DOHH2 (cell line): ENCODE results near the gene RAB29.

Experiments used
- H3F3A ChIP-seq: fragments of 200-600 bp; sonication (generic), shearing (Covaris generic); 2 replicates; pipeline ENCODE4 v1.6.0; 2016; ENCODE audit warnings: antibody characterized with exemption, mild to moderate bottlenecking; ENCODE audit not compliant: control insufficient read depth, insufficient read depth
- H3K27ac ChIP-seq: fragments of 200-600 bp; sonication (generic); 2 replicates; pipeline ENCODE4 v1.5.1; 2014; ENCODE audit warnings: low read depth, mild to moderate bottlenecking, low read length, moderate library complexity
- H3K27me3 ChIP-seq: fragments of 200-600 bp; sonication (generic); 2 replicates; pipeline ENCODE4 v1.6.1; 2014; ENCODE audit warnings: mild to moderate bottlenecking, low read length, mixed read lengths; ENCODE audit not compliant: control insufficient read depth
- H3K36me3 ChIP-seq: fragments of 200-600 bp; sonication (generic); 2 replicates; pipeline ENCODE4 v1.6.1; 2014; ENCODE audit warnings: mild to moderate bottlenecking, low read length, moderate library complexity, mixed read lengths; ENCODE audit not compliant: control insufficient read depth
- H3K4me1 ChIP-seq: fragments of 200-600 bp; sonication (generic); 2 replicates; pipeline ENCODE4 v1.6.1; 2014; ENCODE audit warnings: mild to moderate bottlenecking, low read length, mixed read lengths; ENCODE audit not compliant: control insufficient read depth
- H3K4me2 ChIP-seq: fragments of 200-600 bp; sonication (generic); 2 replicates; pipeline ENCODE4 v1.6.0; 2014; ENCODE audit warnings: mild to moderate bottlenecking, low read length, moderate library complexity
- H3K4me3 ChIP-seq: fragments of 200-600 bp; sonication (generic); 2 replicates; pipeline ENCODE4 v1.5.1; 2014; ENCODE audit warnings: mild to moderate bottlenecking, low read length, mixed read lengths
- H3K79me2 ChIP-seq: fragments of 200-600 bp; sonication (generic); 2 replicates; pipeline ENCODE4 v1.6.1; 2014; ENCODE audit warnings: mild to moderate bottlenecking, low read length, mixed read lengths; ENCODE audit not compliant: control insufficient read depth
- H3K9me2 ChIP-seq: fragments of 200-600 bp; sonication (generic); replicated peaks from 2 replicates; pipeline ENCODE4 v1.6.1; 2014; ENCODE audit warnings: mild to moderate bottlenecking, low read length, mixed read lengths; ENCODE audit not compliant: control insufficient read depth
- H3K9me3 ChIP-seq: fragments of 200-600 bp; sonication (generic); 2 replicates; pipeline ENCODE4 v1.6.1; 2014; ENCODE audit warnings: antibody characterized with exemption, low read length, mixed read lengths; ENCODE audit not compliant: control insufficient read depth, insufficient read depth
- H4K20me1 ChIP-seq: fragments of 200-600 bp; sonication (generic); 2 replicates; pipeline ENCODE4 v1.6.0; 2014; ENCODE audit warnings: low read depth, mild to moderate bottlenecking, antibody characterized with exemption, low read length, moderate library complexity; ENCODE audit not compliant: control insufficient read depth, insufficient read depth
- EZH2phosphoT487 ChIP-seq: fragments of 200-600 bp; sonication (generic); IDR thresholded peaks from 2 replicates; pipeline ENCODE4 v1.6.1; 2017; ENCODE audit warnings: borderline replicate concordance, mild to moderate bottlenecking, antibody characterized with exemption, low read length, moderate library complexity, mixed read lengths
- TF ChIP-seq, protein P1 (sequence below): fragments of 200-600 bp; sonication (generic); IDR thresholded peaks from one replicate; pipeline ENCODE4 v1.5.1; 2014; ENCODE audit warnings: antibody characterized with exemption, mild to moderate bottlenecking, low read depth, low read length; ENCODE audit not compliant: poor library complexity, severe bottlenecking

The RAB29 gene

DNA sequence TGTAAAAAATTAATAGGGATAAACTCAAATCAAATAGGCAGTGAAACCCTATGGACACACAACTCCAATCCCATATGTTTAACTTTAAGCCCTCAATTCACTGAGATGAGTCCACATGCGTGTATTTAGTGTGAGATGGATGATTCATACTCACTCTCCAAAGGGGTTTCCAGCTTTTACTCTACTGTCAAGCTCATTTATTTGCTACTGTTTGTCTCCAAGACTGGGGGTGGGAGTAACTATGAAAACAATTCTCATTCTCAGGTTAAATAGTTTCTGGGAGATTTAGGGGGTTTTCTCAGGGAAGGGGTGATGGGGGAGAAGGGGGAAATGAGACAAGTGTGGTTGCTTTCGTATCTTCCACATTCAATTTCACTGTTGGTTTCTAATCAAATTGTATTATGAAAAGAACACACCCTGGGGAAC lies 2.7 kb downstream of the RAB29 start:
- Histone ChIP-seq H3K4me3 (no peak overlapping the region), H3F3A (0 out of 2 replicates have a peak, but pooled peaks cover 2% of the 10 kb centered on the region), H3K9me3 (no peaks in the 10 kb centered on the region), H3K4me1 (peaks cover 13% of the 10 kb centered on the region), H3K4me2 (no peak overlapping the region), H4K20me1 (no peaks in the 10 kb centered on the region), H3K79me2 (no peaks in the 10 kb centered on the region), H3K9me2 (no peaks in the 10 kb centered on the region), H3K27ac (no peak overlapping the region), H3K36me3 (no peaks in the 10 kb centered on the region), H3K27me3 (peaks cover 4% of the 10 kb centered on the region; the same call in 1 of the 2 replicates)
- no peak for TF ChIP-seq EZH2phosphoT487
- TF ChIP-seq, protein P1, sequence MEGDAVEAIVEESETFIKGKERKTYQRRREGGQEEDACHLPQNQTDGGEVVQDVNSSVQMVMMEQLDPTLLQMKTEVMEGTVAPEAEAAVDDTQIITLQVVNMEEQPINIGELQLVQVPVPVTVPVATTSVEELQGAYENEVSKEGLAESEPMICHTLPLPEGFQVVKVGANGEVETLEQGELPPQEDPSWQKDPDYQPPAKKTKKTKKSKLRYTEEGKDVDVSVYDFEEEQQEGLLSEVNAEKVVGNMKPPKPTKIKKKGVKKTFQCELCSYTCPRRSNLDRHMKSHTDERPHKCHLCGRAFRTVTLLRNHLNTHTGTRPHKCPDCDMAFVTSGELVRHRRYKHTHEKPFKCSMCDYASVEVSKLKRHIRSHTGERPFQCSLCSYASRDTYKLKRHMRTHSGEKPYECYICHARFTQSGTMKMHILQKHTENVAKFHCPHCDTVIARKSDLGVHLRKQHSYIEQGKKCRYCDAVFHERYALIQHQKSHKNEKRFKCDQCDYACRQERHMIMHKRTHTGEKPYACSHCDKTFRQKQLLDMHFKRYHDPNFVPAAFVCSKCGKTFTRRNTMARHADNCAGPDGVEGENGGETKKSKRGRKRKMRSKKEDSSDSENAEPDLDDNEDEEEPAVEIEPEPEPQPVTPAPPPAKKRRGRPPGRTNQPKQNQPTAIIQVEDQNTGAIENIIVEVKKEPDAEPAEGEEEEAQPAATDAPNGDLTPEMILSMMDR, result no peak

DNA sequence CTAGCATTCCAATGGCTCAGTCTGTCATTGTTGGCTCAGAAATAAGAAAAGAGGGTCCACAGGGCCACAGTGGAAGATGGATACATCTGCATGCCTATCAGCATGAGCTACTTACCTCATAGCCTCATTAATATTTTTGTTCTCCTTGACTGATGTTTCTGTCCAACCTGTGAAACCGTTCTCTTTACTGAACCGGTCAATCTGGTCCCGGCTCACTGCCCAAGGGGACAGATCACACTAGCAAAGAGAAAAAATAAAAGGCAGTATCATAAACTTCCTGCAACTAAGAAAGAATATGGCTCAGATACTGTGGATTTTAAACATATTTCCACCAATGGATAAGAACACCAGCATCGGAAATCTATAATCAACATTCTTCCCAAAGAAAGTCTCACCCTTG lies 4.7 kb downstream of the RAB29 start:
- peaks cover 4% of the 10 kb centered on the region; the same call in 1 of the 2 replicates for H3K27me3 ChIP-seq
- no peak overlapping the region for H3K4me2 ChIP-seq
- H3K9me2 ChIP-seq, result no peaks in the 10 kb centered on the region
- no peaks in the 10 kb centered on the region for H3K9me3 ChIP-seq
- no peaks in the 10 kb centered on the region for H3K36me3 ChIP-seq
- TF ChIP-seq EZH2phosphoT487, result no peak
- TF ChIP-seq, protein P1, result no peak
- no peak overlapping the region for H3K4me3 ChIP-seq
- H3K79me2 ChIP-seq, result no peaks in the 10 kb centered on the region
- no peaks in the 10 kb centered on the region for H4K20me1 ChIP-seq
- H3K27ac ChIP-seq, result no peak overlapping the region
- peaks cover 10% of the 10 kb centered on the region for H3K4me1 ChIP-seq
- H3F3A ChIP-seq, result 0 out of 2 replicates have a peak, but pooled peaks cover 2% of the 10 kb centered on the region

DNA sequence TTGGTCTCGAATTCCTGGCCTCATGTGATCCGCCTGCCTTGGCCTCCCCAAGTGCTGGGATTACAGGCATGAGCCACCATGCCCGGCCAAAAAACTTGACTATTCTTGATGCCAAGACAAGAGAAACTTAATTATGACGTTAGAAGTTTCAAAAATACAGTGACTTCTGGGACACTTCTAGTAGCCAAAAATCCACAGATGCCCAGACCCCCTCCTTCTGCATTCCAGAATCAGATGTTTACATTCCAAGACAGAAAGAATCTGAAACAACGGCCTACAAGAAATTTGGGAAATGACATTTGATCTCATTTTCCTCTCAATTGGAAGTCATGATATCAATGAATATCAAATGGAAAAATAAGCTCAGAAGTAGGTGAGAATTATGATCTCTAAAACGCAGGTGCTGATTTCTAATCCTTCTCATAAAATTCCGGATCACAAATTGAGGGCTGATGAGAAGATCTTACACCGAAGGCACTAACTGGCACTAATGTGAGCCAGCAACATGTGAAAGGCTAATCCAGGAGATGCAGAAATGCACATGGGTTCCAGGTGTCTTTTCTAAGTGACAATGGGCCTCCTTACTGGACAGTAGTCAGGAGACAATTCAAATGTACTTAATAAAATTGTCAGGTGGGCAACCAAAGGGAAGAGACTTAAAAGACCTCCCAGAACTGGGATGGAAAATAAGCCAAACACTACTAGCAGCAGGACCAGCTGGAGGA lies 5.5 kb downstream of the RAB29 start:
- H4K20me1 ChIP-seq, result no peaks in the 10 kb centered on the region
- no peak for TF ChIP-seq EZH2phosphoT487
- TF ChIP-seq, protein P1, result no peak
- H3K9me3 ChIP-seq, result no peaks in the 10 kb centered on the region
- H3K4me1 ChIP-seq, result peaks cover 7% of the 10 kb centered on the region
- peaks cover 4% of the 10 kb centered on the region; the same call in 1 of the 2 replicates for H3K27me3 ChIP-seq
- H3K4me3 ChIP-seq, result no peak overlapping the region
- H3K36me3 ChIP-seq, result no peaks in the 10 kb centered on the region
- no peaks in the 10 kb centered on the region for H3K9me2 ChIP-seq
- H3K79me2 ChIP-seq, result no peaks in the 10 kb centered on the region
- no peak overlapping the region for H3K27ac ChIP-seq
- H3F3A ChIP-seq, result 0 out of 2 replicates have a peak, but pooled peaks cover 2% of the 10 kb centered on the region
- no peak overlapping the region for H3K4me2 ChIP-seq
